ENCODE measurements around the gene PEX10.

PEX10 gene

DNA sequence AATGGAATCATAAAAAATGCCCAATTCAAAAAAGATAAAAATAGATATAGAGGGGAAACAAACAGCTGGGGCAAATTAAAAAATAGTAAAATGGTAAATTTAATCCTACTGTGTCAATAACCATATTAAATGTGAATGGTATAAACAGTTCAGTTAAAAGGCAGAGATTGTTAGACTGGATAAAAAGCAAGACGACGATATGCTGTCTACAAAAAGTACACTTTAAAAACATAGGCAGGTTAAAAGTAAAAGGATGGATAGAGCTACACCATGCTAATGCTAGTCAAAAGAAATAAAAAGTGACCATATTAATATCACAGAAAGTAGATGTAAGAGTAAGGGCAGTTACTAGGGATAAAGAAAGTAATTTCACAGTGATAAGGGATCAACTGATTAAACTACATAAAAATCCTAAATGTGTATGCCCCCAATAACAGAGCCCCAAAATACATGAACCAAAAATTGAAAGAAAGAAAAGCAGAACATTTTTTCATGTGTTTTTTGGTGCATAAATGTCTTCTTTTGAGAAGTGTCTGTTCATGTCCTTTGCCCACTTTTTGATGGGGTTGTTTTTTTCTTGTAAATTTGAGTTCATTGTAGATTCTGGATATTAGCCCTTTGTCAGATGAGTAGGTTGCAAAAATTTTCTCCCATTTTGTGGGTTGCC is 48.4 kb downstream of the PEX10 start:
- H3K9me2 ChIP-seq (replicated peaks; ENCODE audit: insufficient read depth, low read length): no peaks in the 10 kb centered on the region
- peaks cover 72% of the 10 kb centered on the region for H3K27me3 ChIP-seq (replicated peaks; ENCODE audit: insufficient read depth, low read length)
- H3K4me3 ChIP-seq (ENCODE audit: low read length): no peak overlapping the region
- H3K79me2 ChIP-seq (ENCODE audit: low read length): no peaks in the 10 kb centered on the region
- DNase-seq: no peak
- no peaks in the 10 kb centered on the region for H3F3A ChIP-seq (ENCODE audit: insufficient read depth, low read length)
- no peaks in the 10 kb centered on the region for H3K4me1 ChIP-seq (ENCODE audit: low read length)
- no peak overlapping the region for H2AFZ ChIP-seq (ENCODE audit: low read length)
- H3K36me3 ChIP-seq (replicated peaks; ENCODE audit: insufficient read depth, low read length): no peaks in the 10 kb centered on the region
- TF ChIP-seq EZH2phosphoT487 (IDR thresholded peaks at IDR 0.05; ENCODE audit: low read length) (no peak), EZH2 (optimal IDR thresholded peaks at IDR 0.05; ENCODE audit: low read depth, low read length) (no peak)
- TF ChIP-seq, protein P1, sequence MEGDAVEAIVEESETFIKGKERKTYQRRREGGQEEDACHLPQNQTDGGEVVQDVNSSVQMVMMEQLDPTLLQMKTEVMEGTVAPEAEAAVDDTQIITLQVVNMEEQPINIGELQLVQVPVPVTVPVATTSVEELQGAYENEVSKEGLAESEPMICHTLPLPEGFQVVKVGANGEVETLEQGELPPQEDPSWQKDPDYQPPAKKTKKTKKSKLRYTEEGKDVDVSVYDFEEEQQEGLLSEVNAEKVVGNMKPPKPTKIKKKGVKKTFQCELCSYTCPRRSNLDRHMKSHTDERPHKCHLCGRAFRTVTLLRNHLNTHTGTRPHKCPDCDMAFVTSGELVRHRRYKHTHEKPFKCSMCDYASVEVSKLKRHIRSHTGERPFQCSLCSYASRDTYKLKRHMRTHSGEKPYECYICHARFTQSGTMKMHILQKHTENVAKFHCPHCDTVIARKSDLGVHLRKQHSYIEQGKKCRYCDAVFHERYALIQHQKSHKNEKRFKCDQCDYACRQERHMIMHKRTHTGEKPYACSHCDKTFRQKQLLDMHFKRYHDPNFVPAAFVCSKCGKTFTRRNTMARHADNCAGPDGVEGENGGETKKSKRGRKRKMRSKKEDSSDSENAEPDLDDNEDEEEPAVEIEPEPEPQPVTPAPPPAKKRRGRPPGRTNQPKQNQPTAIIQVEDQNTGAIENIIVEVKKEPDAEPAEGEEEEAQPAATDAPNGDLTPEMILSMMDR (IDR thresholded peaks at IDR 0.05; ENCODE audit: low read length): no peak
- H3K27ac ChIP-seq (ENCODE audit: low read length): no peak overlapping the region
- H3K4me2 ChIP-seq (ENCODE audit: low read depth, low read length): no peak overlapping the region
- H3K9me3 ChIP-seq (replicated peaks; ENCODE audit: insufficient read depth, low read length): no peaks in the 10 kb centered on the region
- H4K20me1 ChIP-seq (ENCODE audit: insufficient read depth, low read length): no peaks in the 10 kb centered on the region
- H3K9ac ChIP-seq (ENCODE audit: low read length): no peak overlapping the region

DNA sequence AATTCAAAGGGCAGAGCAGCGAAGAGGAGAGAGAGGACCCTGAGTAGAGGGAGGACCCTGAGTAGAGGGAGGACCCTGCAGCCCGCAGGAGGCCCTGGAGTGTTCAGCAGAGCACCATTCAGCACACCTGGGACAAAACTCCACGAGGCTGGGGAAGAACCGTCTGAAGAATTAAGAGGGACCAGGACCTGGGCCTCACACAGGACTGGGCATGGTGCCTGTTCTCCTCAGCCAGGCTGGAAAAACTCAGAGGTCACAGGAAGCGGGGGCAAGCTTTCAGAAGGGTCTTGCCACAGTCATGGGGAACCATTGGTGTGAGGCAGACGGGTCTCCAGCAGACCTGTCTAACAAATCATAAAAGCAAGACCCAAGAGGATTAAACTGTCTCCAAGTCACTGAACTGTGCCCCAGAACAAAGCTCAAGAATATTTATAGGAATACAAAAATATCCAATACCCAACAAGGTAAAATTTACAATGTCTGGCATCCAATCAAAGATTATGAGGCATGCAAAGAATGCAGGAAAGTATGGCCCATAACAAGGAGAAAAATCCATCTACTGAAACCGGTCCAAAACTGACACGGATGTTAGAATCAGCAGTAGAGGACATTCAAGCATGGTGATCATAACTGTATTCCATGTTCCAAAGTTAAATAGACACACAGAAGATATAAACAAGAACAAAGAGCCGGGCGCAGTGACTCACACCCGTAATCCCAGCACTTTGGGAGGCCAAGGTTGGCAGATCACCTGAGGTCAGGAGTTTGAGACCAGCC is 51.6 kb downstream of the PEX10 start:
- Histone ChIP-seq H3F3A (ENCODE audit: insufficient read depth, low read length) (no peaks in the 10 kb centered on the region), H3K4me2 (ENCODE audit: low read depth, low read length) (no peak overlapping the region), H3K9me3 (replicated peaks; ENCODE audit: insufficient read depth, low read length) (no peaks in the 10 kb centered on the region), H3K36me3 (replicated peaks; ENCODE audit: insufficient read depth, low read length) (no peaks in the 10 kb centered on the region), H3K4me3 (ENCODE audit: low read length) (no peak overlapping the region), H3K27me3 (replicated peaks; ENCODE audit: insufficient read depth, low read length) (peaks cover 82% of the 10 kb centered on the region), H2AFZ (ENCODE audit: low read length) (no peak overlapping the region), H3K79me2 (ENCODE audit: low read length) (no peaks in the 10 kb centered on the region), H3K27ac (ENCODE audit: low read length) (no peak overlapping the region), H4K20me1 (ENCODE audit: insufficient read depth, low read length) (no peaks in the 10 kb centered on the region), H3K9me2 (replicated peaks; ENCODE audit: insufficient read depth, low read length) (no peaks in the 10 kb centered on the region), H3K9ac (ENCODE audit: low read length) (no peak overlapping the region), H3K4me1 (ENCODE audit: low read length) (no peaks in the 10 kb centered on the region)
- TF ChIP-seq EZH2phosphoT487 (IDR thresholded peaks at IDR 0.05; ENCODE audit: low read length) (no peak), EZH2 (optimal IDR thresholded peaks at IDR 0.05; ENCODE audit: low read depth, low read length) (no peak)
- TF ChIP-seq, protein P1 (IDR thresholded peaks at IDR 0.05; ENCODE audit: low read length): no peak
- no peak for DNase-seq

DNA sequence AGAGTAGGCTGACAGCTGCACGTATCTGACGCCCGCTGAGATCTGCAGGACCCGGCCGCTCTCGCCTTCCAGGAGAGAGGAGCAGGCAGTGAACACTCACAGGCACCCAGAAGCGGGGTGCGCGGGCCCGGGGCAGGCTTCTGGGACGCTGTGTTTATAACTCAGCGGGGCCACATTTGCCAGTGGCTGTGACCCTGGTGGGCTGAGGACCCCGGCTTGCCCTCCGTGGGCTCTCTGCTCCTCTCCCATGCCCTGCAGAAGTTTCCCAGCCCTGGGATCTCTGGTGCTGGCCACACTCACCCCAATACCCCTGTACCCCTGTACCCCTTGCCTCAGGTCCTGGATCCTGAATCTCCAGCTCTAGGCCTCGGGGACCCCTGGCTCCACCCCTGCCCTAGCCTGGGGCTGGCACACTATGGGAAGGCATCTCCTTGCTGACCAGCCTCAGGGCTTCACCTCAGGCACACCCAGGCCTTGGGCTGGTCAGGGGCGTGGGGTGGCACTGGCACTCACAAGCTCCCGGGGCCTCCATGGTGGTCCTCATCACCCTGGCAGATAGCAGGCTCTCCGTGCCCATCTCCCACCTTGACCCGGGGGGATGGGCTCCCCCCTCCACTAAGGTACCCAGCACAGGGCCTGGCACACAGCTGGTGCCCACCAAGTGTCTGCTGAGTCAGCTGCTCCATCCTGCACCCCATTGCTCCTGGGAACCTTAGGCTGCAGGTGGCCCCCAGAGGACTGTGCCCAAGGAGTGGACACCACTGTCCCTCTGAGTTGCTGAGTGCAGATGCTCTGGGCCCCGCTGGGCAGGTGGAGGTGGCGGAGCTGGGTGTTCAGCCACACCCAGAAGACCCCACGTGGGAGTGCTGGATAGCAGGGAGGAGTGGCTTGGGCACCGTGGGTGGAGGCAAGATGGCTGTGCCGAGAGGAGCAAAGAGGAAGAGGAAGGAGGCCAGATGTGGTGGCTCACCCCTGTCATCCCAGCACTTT is 53.4 kb downstream of the PEX10 start:
- Histone ChIP-seq H3K36me3 (replicated peaks; ENCODE audit: insufficient read depth, low read length) (no peaks in the 10 kb centered on the region), H3K9ac (ENCODE audit: low read length) (no peak overlapping the region), H3K4me2 (ENCODE audit: low read depth, low read length) (no peak overlapping the region), H4K20me1 (ENCODE audit: insufficient read depth, low read length) (no peaks in the 10 kb centered on the region), H3K9me2 (replicated peaks; ENCODE audit: insufficient read depth, low read length) (no peaks in the 10 kb centered on the region), H3K4me1 (ENCODE audit: low read length) (no peaks in the 10 kb centered on the region), H2AFZ (ENCODE audit: low read length) (no peak overlapping the region), H3K27me3 (replicated peaks; ENCODE audit: insufficient read depth, low read length) (peaks cover 97% of the 10 kb centered on the region), H3K79me2 (ENCODE audit: low read length) (no peaks in the 10 kb centered on the region), H3K4me3 (ENCODE audit: low read length) (no peak overlapping the region), H3F3A (ENCODE audit: insufficient read depth, low read length) (no peaks in the 10 kb centered on the region), H3K9me3 (replicated peaks; ENCODE audit: insufficient read depth, low read length) (no peaks in the 10 kb centered on the region), H3K27ac (ENCODE audit: low read length) (no peak overlapping the region)
- DNase-seq: no peak
- TF ChIP-seq EZH2phosphoT487 (IDR thresholded peaks at IDR 0.05; ENCODE audit: low read length) (no peak), EZH2 (optimal IDR thresholded peaks at IDR 0.05; ENCODE audit: low read depth, low read length) (no peak)
- TF ChIP-seq, protein P1 (IDR thresholded peaks at IDR 0.05; ENCODE audit: low read length): no peak
